GM21737 (cell line): Measurements from ENCODE around the gene EGR4.

ENCODE experiments used
- ATAC-seq: cut with Tn5 transposase; IDR thresholded peaks from one replicate; pipeline ENCODE4 v1.9.1; 2021; ENCODE audit warnings: mild to moderate bottlenecking, moderate library complexity; ENCODE audit not compliant: unreplicated experiment

EGR4 gene

GRCh38 chr2:73293534-73294171, at the start of gene EGR4:
TSS of gene EGR4 (minus strand) at chr2:73293548. CDS start at chr2:73293317, 231 bp downstream.
- ATAC-seq = peak; percentile 87

- no peak for ATAC-seq
These were observed 47.7 kb upstream of the EGR4 start for GRCh38 chr2:73341039-73341438.

- no peak for ATAC-seq
These were observed 45.9 kb upstream of the EGR4 start for GRCh38 chr2:73339201-73339600.

- no peak for ATAC-seq
These were observed 44.5 kb upstream of the EGR4 start for GRCh38 chr2:73337828-73338227.

GRCh38 chr2:73334620-73335019, 41.3 kb upstream of the EGR4 start:
- ATAC-seq = no peak

- ATAC-seq = no peak
These were observed 40.7 kb upstream of the EGR4 start for GRCh38 chr2:73334045-73334444.

GRCh38 chr2:73333564-73333963, 40.2 kb upstream of the EGR4 start:
- ATAC-seq = no peak

GRCh38 chr2:73324126-73324725, 30.9 kb upstream of the EGR4 start:
- ATAC-seq = no peak

GRCh38 chr2:73323551-73323950, 30.2 kb upstream of the EGR4 start:
- no peak for ATAC-seq

- no peak for ATAC-seq
These were observed 21.1 kb upstream of the EGR4 start for GRCh38 chr2:73314441-73314840.

- ATAC-seq = no peak
These were observed 14.4 kb upstream of the EGR4 start for GRCh38 chr2:73307720-73308119.

- ATAC-seq = no peak
These were observed 8.3 kb upstream of the EGR4 start for GRCh38 chr2:73301636-73302035.

GRCh38 chr2:73300926-73301325, 7.6 kb upstream of the EGR4 start:
- no peak for ATAC-seq

GRCh38 chr2:73297586-73297985, 4.2 kb upstream of the EGR4 start:
- ATAC-seq = no peak

- no peak for ATAC-seq
These were observed 3.8 kb upstream of the EGR4 start for GRCh38 chr2:73297151-73297559.

GRCh38 chr2:73295751-73296400, 2.5 kb upstream of the EGR4 start:
- no peak for ATAC-seq

GRCh38 chr2:73294239-73294638, 891 bp upstream of the EGR4 start:
- no peak for ATAC-seq

GRCh38 chr2:73292906-73293533, 328 bp downstream of the EGR4 start:
- ATAC-seq = peak; percentile 11

- no peak for ATAC-seq
These were observed 937 bp downstream of the EGR4 start for GRCh38 chr2:73292316-73292905.

GRCh38 chr2:73291461-73292315, 1.7 kb downstream of the EGR4 start:
- ATAC-seq = no peak

GRCh38 chr2:73291093-73291460, 2.3 kb downstream of the EGR4 start:
- no peak for ATAC-seq
